ENCODE results near the gene TAF11L2.
"Not testable (repeated sequence)": the region's sequence is repeated elsewhere in the genome, so short reads cannot be mapped to it uniquely, and the experiment has no call there.

The TAF11L2 gene

DNA sequence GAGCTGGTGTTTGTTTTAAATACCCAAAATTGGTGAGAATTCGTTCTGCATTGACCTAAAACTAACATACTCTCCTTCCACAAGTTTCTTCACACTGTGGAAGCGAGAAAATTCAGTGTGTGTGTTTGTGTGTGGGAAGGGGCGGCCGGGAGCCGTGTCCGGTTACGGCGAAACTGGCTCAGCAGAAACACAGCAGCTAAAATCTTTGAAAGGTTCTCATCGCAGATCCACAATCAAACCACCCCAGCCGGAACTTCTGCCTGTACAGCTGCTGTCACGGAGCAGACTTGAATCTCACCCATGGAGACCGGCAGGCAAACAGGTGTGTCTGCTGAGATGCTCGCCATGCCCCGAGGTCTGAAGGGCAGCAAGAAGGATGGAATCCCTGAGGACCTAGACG lies 26.9 kb downstream of the TAF11L2 start, which contains the start of gene TAF11L5:
Gene TAF11L5 (plus strand): TSS at position 301 of the 400 bp plus-strand sequence.
- DNase-seq (ENCODE audit: low read depth in 4 of 4, low spot score in 1 of 4): not testable (repeated sequence)

DNA sequence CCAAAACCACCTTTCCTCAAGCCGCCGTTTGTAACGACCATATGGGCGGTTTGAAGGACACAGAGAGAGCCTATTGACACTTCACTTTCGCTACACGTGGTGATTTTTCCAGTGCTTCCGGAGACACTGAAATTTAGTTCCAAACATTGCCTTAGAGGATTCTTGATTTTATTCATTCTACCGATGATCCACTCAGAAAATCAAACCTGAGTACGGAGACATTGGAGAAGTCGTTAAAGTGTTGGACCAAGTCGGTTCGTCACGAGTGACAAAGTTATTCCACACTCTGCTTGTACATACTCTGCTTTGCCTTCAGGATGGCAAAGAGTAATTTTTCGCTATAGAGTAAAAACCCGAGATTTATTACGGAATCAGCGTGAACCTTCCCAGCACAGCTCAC lies 28.5 kb downstream of the TAF11L2 start:
- not testable (repeated sequence) for DNase-seq (ENCODE audit: low read depth in 4 of 4, low spot score in 1 of 4)

DNA sequence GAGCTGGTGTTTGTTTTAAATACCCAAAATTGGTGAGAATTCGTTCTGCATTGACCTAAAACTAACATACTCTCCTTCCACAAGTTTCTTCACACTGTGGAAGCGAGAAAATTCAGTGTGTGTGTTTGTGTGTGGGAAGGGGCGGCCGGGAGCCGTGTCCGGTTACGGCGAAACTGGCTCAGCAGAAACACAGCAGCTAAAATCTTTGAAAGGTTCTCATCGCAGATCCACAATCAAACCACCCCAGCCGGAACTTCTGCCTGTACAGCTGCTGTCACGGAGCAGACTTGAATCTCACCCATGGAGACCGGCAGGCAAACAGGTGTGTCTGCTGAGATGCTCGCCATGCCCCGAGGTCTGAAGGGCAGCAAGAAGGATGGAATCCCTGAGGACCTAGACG lies 30.3 kb downstream of the TAF11L2 start, which contains the start of gene TAF11L6:
Gene TAF11L6 (plus strand): TSS at position 301 of the 400 bp plus-strand sequence.
- DNase-seq (ENCODE audit: low read depth in 4 of 4, low spot score in 1 of 4): not testable (repeated sequence)

Measured in stimulated activated CD4-positive, alpha-beta T cell treated with anti-CD3 and anti-CD28 coated beads, Interleukin-1b, Interleukin-23, amount 100 ng/mL, for 24 hours (primary cell).